ENCODE data around the gene NME3. TPM values are rescaled to one million over a fixed set of nuclear protein-coding genes. Genes with fewer than 3 reads are reported as not detected.
A peak's percentile ranks its signal among the peaks of the same experiment; 100 is the strongest.

NME3 gene
- total and polyA plus RNA-seq, 2 of the 13 experiments (the other 11 are each of a cell fraction or from before 2014, with no cell fraction given) = 10.4 to 15.9 TPM

DNA sequence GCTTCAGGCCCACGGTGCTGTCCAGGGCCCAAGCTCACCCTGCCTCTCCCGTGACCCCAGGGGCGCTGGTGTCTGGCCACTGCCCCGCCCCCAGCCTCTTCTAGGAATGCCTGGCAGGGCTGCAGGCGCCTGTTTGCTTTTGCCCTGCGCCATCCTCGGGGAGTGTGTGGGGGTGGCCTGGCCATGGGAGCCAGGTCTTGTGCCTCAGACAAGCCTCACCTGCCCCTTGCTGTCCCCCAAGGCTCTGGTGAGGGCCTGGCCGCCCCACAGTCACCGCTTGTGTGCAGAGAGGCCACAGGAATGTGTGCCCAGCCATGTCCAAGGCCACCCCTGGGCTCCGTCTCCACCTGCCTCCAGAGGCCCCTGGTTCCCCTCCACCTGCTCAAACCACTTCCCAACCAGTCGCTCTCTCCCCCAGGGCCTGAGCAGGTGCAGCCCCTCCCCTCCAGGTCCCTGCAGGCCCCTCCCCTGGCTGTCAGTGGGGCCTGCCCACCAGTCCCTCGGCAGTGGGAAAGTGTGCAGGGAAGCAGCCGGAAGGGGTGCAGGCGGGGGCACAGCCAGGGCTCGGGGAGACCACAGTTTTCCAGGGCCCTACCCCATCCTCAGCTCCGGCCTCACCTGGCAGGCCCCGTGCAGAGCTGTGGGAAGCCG is 23.0 kb upstream of the NME3 start:
- no peak overlapping the region for H2AFZ ChIP-seq (ENCODE audit: low read length)
- H3K9me3 ChIP-seq (ENCODE audit: low read length) = peaks cover 21% of the 10 kb centered on the region
- intact Hi-C loops (cut with micrococcal nuclease; ENCODE audit: unreplicated experiment) = loop anchor here (1.0 kb wide), 1 partner anchor 18 kb away; no protein-coding TSS in a partner anchor
- no peaks in the 10 kb centered on the region for H4K20me1 ChIP-seq (ENCODE audit: insufficient read depth, low read length)
- FAIRE-seq (peak; percentile 48), ATAC-seq (peak; percentile 91), DNase-seq (ENCODE audit: low spot score) (peak; percentile 85)
- in situ Hi-C loops (cut with HindIII; ENCODE audit: extremely low pct_ligation_motif_present, low pct_unique_long_range_greater_than_20kb) = no loop called here
- BruUV-seq (replicated peaks) = no TSS peak
- H3K79me2 ChIP-seq (ENCODE audit: insufficient read depth, low read length) = no peaks in the 10 kb centered on the region
- peaks cover 25% of the 10 kb centered on the region for H3K4me1 ChIP-seq (ENCODE audit: insufficient read depth, low read length)
- H3K4me3 ChIP-seq (replicated peaks in 1 of 3; ENCODE audit: insufficient read depth in 1 of 3, low read depth in 2 of 3, low read length in 3 of 3) = peak overlapping the region; percentile 53 to 75 (median 59)
- 0% methylated on average over 3 of the region's 18 CpGs for WGBS (ENCODE audit: low lambda C conversion rate)
- peak overlapping the region; percentile 73 for H3K9ac ChIP-seq (ENCODE audit: insufficient read depth, low read depth, low read length)
- ChIA-PET POLR2A (interaction anchor here (0.5 to 5.5 kb wide), 12 partner anchors 11 to 361 kb away, joined by 3 to 57 read pairs (median 3); partner anchors contain the start of genes EME2, FAHD1, HAGH and MRPS34), CTCF (ENCODE audit: low intra/inter-chr PET ratio, low total read pairs) (interaction anchor here (1.7 kb wide), 1 partner anchor 18 kb away, joined by 4 read pairs; no protein-coding TSS in a partner anchor)
- peak overlapping the region; percentile 65 for H3K27ac ChIP-seq (ENCODE audit: extremely low read length, insufficient read depth, low read length)
- H3K4me2 ChIP-seq (ENCODE audit: low read depth, low read length) = peak overlapping the region; percentile 92
- H3K27me3 ChIP-seq (ENCODE audit: control insufficient read depth in 1 of 2, insufficient read depth in 2 of 2, low read length in 2 of 2) = no peaks in the 10 kb centered on the region
- no peaks in the 10 kb centered on the region for H3K36me3 ChIP-seq (replicated peaks in 1 of 2; ENCODE audit: control insufficient read depth in 1 of 2, insufficient read depth in 2 of 2, low read length in 2 of 2)
- TF ChIP-seq IKZF1 (IDR thresholded peaks at IDR 0.05) = no peak
- no peak for TF ChIP-seq ZNF3 (CRISPR knock-in tag; IDR thresholded peaks at IDR 0.05)
- TF ChIP-seq, protein P1, sequence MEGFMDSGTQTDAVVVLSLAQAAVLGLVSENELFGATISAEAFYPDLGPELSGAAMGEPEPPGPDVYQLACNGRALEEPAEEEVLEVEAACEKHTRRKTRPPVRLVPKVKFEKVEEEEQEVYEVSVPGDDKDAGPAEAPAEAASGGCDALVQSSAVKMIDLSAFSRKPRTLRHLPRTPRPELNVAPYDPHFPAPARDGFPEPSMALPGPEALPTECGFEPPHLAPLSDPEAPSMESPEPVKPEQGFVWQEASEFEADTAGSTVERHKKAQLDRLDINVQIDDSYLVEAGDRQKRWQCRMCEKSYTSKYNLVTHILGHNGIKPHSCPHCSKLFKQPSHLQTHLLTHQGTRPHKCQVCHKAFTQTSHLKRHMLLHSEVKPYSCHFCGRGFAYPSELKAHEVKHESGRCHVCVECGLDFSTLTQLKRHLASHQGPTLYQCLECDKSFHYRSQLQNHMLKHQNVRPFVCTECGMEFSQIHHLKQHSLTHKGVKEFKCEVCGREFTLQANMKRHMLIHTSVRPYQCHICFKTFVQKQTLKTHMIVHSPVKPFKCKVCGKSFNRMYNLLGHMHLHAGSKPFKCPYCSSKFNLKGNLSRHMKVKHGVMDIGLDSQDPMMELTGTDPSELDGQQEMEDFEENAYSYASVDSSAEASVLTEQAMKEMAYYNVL (CRISPR knock-in tag; IDR thresholded peaks at IDR 0.05; ENCODE audit: borderline replicate concordance) = peak; percentile 80
- TF ChIP-seq XRCC5 (optimal IDR thresholded peaks at IDR 0.05; ENCODE audit: low read length) = peak; percentile 27
- TF ChIP-seq ZNF773 (CRISPR knock-in tag; IDR thresholded peaks at IDR 0.05; ENCODE audit: borderline replicate concordance) = no peak
- TF ChIP-seq, protein P2, sequence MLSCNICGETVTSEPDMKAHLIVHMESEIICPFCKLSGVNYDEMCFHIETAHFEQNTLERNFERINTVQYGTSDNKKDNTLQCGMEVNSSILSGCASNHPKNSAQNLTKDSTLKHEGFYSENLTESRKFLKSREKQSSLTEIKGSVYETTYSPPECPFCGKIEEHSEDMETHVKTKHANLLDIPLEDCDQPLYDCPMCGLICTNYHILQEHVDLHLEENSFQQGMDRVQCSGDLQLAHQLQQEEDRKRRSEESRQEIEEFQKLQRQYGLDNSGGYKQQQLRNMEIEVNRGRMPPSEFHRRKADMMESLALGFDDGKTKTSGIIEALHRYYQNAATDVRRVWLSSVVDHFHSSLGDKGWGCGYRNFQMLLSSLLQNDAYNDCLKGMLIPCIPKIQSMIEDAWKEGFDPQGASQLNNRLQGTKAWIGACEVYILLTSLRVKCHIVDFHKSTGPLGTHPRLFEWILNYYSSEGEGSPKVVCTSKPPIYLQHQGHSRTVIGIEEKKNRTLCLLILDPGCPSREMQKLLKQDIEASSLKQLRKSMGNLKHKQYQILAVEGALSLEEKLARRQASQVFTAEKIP (CRISPR knock-in tag; IDR thresholded peaks at IDR 0.05; ENCODE audit: borderline replicate concordance) = no peak
- peak; percentile 64 for TF ChIP-seq KDM2A (CRISPR knock-in tag; IDR thresholded peaks at IDR 0.05; ENCODE audit: borderline replicate concordance, low read depth)
- no peak for TF ChIP-seq HNRNPK (IDR thresholded peaks at IDR 0.05; ENCODE audit: low read depth, low read length, poor library complexity, severe bottlenecking)
- TF ChIP-seq FLYWCH1 (CRISPR knock-in tag; IDR thresholded peaks at IDR 0.05) = no peak
- TF ChIP-seq ZNF878 (CRISPR knock-in tag; IDR thresholded peaks at IDR 0.05) = no peak
- no peak for TF ChIP-seq ZNF367 (CRISPR knock-in tag; IDR thresholded peaks at IDR 0.05; ENCODE audit: borderline replicate concordance)
- no peak; the same call in 1 of the 2 replicates for TF ChIP-seq KMT2B (CRISPR knock-in tag; IDR thresholded peaks at IDR 0.05)
- TF ChIP-seq FOSL2 (CRISPR knock-in tag; IDR thresholded peaks at IDR 0.05) = peak; percentile 28; the same call in 1 of the 2 replicates
- TF ChIP-seq PHF8 (CRISPR knock-in tag; IDR thresholded peaks at IDR 0.05) = no peak; the same call in 1 of the 2 replicates
- no peak for TF ChIP-seq PAX8 (CRISPR knock-in tag; IDR thresholded peaks at IDR 0.05; ENCODE audit: borderline replicate concordance)
- TF ChIP-seq ZSCAN12 (CRISPR knock-in tag; IDR thresholded peaks at IDR 0.05) = no peak
- TF ChIP-seq MEF2D (CRISPR knock-in tag; IDR thresholded peaks at IDR 0.05) = no peak
- TF ChIP-seq, protein P3, sequence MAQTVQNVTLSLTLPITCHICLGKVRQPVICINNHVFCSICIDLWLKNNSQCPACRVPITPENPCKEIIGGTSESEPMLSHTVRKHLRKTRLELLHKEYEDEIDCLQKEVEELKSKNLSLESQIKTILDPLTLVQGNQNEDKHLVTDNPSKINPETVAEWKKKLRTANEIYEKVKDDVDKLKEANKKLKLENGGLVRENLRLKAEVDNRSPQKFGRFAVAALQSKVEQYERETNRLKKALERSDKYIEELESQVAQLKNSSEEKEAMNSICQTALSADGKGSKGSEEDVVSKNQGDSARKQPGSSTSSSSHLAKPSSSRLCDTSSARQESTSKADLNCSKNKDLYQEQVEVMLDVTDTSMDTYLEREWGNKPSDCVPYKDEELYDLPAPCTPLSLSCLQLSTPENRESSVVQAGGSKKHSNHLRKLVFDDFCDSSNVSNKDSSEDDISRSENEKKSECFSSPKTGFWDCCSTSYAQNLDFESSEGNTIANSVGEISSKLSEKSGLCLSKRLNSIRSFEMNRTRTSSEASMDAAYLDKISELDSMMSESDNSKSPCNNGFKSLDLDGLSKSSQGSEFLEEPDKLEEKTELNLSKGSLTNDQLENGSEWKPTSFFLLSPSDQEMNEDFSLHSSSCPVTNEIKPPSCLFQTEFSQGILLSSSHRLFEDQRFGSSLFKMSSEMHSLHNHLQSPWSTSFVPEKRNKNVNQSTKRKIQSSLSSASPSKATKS (CRISPR knock-in tag; IDR thresholded peaks at IDR 0.05) = no peak
- 0 out of 2 replicates have a peak, but pooled peaks have one; percentile 41 for TF ChIP-seq NR1H2 (CRISPR knock-in tag; IDR thresholded peaks at IDR 0.05; ENCODE audit: borderline replicate concordance, low read depth)

Data from HepG2 (cell line).